Skeletal muscle tissue (tissue), 4 donors: ENCODE measurements around the gene KCNK3. TPM values are rescaled to one million over a fixed set of nuclear protein-coding genes. Genes with fewer than 3 reads are reported as not detected.
A peak's percentile ranks its signal among the peaks of the same experiment; 100 is the strongest.

Experiments used
- H3K27ac ChIP-seq: one replicate; pipeline ENCODE4 v1.7.0; 2013; ENCODE audit warnings: mild to moderate bottlenecking, low read depth, low read length, inconsistent platforms
- H3K27me3 ChIP-seq, 3 donors: one replicate each; pipeline ENCODE4 v1.7.0; 2013; ENCODE audit warnings: low read length in 3 of 3; ENCODE audit not compliant: control insufficient read depth in 3 of 3, insufficient read depth in 3 of 3
- H3K36me3 ChIP-seq, 3 donors: one replicate each; pipeline ENCODE4 v1.7.0; 2013; ENCODE audit warnings: low read length in 3 of 3; ENCODE audit not compliant: control insufficient read depth in 3 of 3, insufficient read depth in 3 of 3
- H3K4me1 ChIP-seq, 3 donors: one replicate each; pipeline ENCODE4 v1.7.0; 2013; ENCODE audit warnings: low read length in 3 of 3, mild to moderate bottlenecking in 3 of 3; ENCODE audit not compliant: control insufficient read depth in 3 of 3, insufficient read depth in 3 of 3
- H3K4me3 ChIP-seq, 3 donors: one replicate each; pipeline ENCODE4 v1.7.0; 2013; ENCODE audit warnings: low read length in 3 of 3
- H3K9ac ChIP-seq, 3 donors: one replicate each; pipeline ENCODE4 v1.7.0; 2013; ENCODE audit warnings: low read length in 3 of 3, mild to moderate bottlenecking in 3 of 3, moderate library complexity in 2 of 3, low read depth in 1 of 3
- H3K9me3 ChIP-seq, 3 donors: one replicate each; pipeline ENCODE4 v1.7.0; 2013; ENCODE audit warnings: low read length in 3 of 3; ENCODE audit not compliant: control insufficient read depth in 3 of 3
- total RNA-seq: library from RNA; depleted of rRNA; stranded (reverse); fragments of >200 nt; gene quantifications from one replicate; pipeline ENCODE4 v1.2.3, GENCODE V29; 2014
- donor health status: Osteomylitis.

Gene KCNK3
- total RNA-seq, 1 donor from 2014 or later = 0.52 TPM

GRCh38 chr2:26768759-26769088 is 76.2 kb downstream of the KCNK3 start:
- H3K4me1 ChIP-seq = peaks cover 58 to 76% (median 72%) of the 10 kb centered on the region in 3 donors

GRCh38 chr2:26769089-26769761 is 76.7 kb downstream of the KCNK3 start:
- H3K36me3 ChIP-seq = peaks cover 0 to 2% (median 2%) of the 10 kb centered on the region in 3 donors
- H3K27ac ChIP-seq = peak overlapping the region; percentile 73
- H3K4me1 ChIP-seq = peaks cover 58 to 75% (median 72%) of the 10 kb centered on the region in 3 donors
- no peaks in the 10 kb centered on the region for H3K27me3 ChIP-seq
- no peak overlapping the region for H3K4me3 ChIP-seq
- H3K9me3 ChIP-seq = no peaks in the 10 kb centered on the region
- H3K9ac ChIP-seq = peak overlapping the region; percentile 44 to 48 (median 45)

More at GRCh38 chr2:26768759-26769088, 76.2 kb downstream of the KCNK3 start:
- H3K4me3 ChIP-seq = no peak overlapping the region
- H3K27ac ChIP-seq = peak overlapping the region; percentile 73
- no peaks in the 10 kb centered on the region for H3K9me3 ChIP-seq
- H3K9ac ChIP-seq = no peak overlapping the region
- H3K27me3 ChIP-seq = no peaks in the 10 kb centered on the region
- H3K36me3 ChIP-seq = no peaks in the 10 kb centered on the region

- Histone ChIP-seq H3K9me3 (no peaks in the 10 kb centered on the region), H3K27ac (peak overlapping the region; percentile 80), H3K27me3 (no peaks in the 10 kb centered on the region), H3K4me3 (peak overlapping the region in 2 of 3 donors; percentile 26 to 29), H3K9ac (peak overlapping the region in 2 of 3 donors; percentile 37 to 50), H3K4me1 (peaks cover 44 to 59% (median 57%) of the 10 kb centered on the region in 3 donors), H3K36me3 (peaks cover 14 to 20% (median 18%) of the 10 kb centered on the region in 3 donors)
These were observed 78.6 kb downstream of the KCNK3 start for GRCh38 chr2:26770986-26771586.

GRCh38 chr2:26772064-26773001 is 79.8 kb downstream of the KCNK3 start:
- peak overlapping the region in 1 of 3 donors; percentile 41 for H3K9ac ChIP-seq
- H3K9me3 ChIP-seq = no peaks in the 10 kb centered on the region
- no peaks in the 10 kb centered on the region for H3K27me3 ChIP-seq
- peaks cover 25 to 26% (median 25%) of the 10 kb centered on the region in 3 donors for H3K36me3 ChIP-seq
- H3K4me3 ChIP-seq = peak overlapping the region in 1 of 3 donors; percentile 42
- peaks cover 44 to 49% (median 48%) of the 10 kb centered on the region in 3 donors for H3K4me1 ChIP-seq
- H3K27ac ChIP-seq = peak overlapping the region; percentile 80

GRCh38 chr2:26776195-26776800 is 83.8 kb downstream of the KCNK3 start:
- no peak overlapping the region for H3K4me3 ChIP-seq
- no peak overlapping the region for H3K27ac ChIP-seq
- H3K27me3 ChIP-seq = no peaks in the 10 kb centered on the region
- no peak overlapping the region for H3K9ac ChIP-seq
- no peaks in the 10 kb centered on the region for H3K9me3 ChIP-seq
- H3K4me1 ChIP-seq = peaks cover 18 to 19% (median 19%) of the 10 kb centered on the region in 3 donors
- H3K36me3 ChIP-seq = peaks cover 47 to 57% (median 53%) of the 10 kb centered on the region in 3 donors

GRCh38 chr2:26778098-26778497 is 85.6 kb downstream of the KCNK3 start:
- Histone ChIP-seq H3K27me3 (no peaks in the 10 kb centered on the region), H3K36me3 (peaks cover 47 to 61% (median 53%) of the 10 kb centered on the region in 3 donors)

GRCh38 chr2:26778507-26778906 is 86.0 kb downstream of the KCNK3 start:
- Histone ChIP-seq H3K27me3 (no peaks in the 10 kb centered on the region), H3K27ac (no peak overlapping the region), H3K4me1 (no peaks in the 10 kb centered on the region), H3K9me3 (no peaks in the 10 kb centered on the region), H3K9ac (no peak overlapping the region), H3K36me3 (peaks cover 47 to 61% (median 53%) of the 10 kb centered on the region in 3 donors), H3K4me3 (no peak overlapping the region)

More at GRCh38 chr2:26778098-26778497, 85.6 kb downstream of the KCNK3 start:
- Histone ChIP-seq H3K9ac (no peak overlapping the region), H3K9me3 (no peaks in the 10 kb centered on the region), H3K4me3 (no peak overlapping the region), H3K27ac (no peak overlapping the region), H3K4me1 (peaks cover under 1% of the 10 kb centered on the region in 3 donors)

- Histone ChIP-seq H3K4me1 (peaks cover 0 to 3% (median 0%) of the 10 kb centered on the region in 3 donors), H3K4me3 (no peak overlapping the region), H3K36me3 (peaks cover 36 to 55% (median 43%) of the 10 kb centered on the region in 3 donors)
These were observed 87.8 kb downstream of the KCNK3 start for GRCh38 chr2:26780203-26780760.

More at GRCh38 chr2:26780203-26780760, 87.8 kb downstream of the KCNK3 start:
- Histone ChIP-seq H3K27me3 (no peaks in the 10 kb centered on the region), H3K9me3 (no peaks in the 10 kb centered on the region), H3K9ac (no peak overlapping the region), H3K27ac (no peak overlapping the region)
